DMS53 (cell line): ENCODE data around the gene MBD3L2B.

Experiments
- DNase-seq: peaks from one replicate; lab custom pipeline; 2025; lab: John Stamatoyannopoulos, UW

MBD3L2B gene

GRCh38 chr19:7010722-7011593 is 10.3 kb downstream of the MBD3L2B start:
- DNase-seq, result no peak

DNA sequence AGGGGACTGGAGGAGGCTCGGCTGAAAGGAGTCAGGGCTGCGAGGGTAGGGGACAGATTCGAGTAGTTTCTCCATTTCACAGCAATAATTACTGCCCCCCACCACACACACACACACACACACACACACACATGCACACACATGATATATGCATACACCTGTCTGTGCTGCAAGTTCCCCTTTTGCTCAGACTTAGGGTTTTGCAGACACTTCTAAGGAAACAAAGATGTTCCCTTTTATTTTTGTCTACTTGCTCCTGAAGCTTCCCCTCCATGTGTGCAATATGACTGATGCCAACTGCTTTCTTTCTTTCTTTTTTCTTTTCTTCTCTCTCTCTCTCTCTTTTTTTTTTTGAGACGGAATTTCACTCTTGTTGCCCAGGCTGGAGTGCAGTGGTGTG is 13.4 kb downstream of the MBD3L2B start:
- DNase-seq, result no peak

GRCh38 chr19:7006135-7006704 is 15.0 kb downstream of the MBD3L2B start:
- no peak for DNase-seq

DNA sequence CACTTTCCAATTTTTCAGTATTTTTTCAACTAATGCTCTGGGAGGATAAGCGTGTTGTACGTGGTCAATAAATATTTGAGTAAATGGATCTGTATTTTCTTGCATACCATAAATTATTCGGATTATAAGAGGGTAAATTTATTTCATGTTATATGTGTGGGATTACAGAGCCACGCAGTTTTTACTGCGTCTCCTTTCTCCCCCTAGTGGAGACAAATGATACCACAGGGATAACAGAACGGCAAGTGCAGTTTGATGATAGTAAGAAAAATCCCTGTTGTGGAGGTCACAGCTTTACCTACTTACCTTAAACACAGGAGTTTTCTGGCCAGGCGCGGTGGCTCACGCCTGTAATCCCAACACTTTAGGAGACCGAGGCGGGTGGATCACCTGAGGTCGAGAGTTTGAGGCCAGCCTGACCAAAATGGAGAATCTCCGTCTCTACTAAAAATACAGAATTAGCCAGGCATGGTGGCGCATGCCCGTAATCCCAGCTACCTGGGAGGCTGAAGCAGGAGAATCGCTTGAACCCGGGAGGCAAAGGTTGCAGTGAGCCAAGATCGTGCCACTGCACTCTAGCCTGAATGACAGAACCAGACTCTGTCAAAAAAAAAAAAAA is 16.8 kb downstream of the MBD3L2B start:
- DNase-seq, result no peak

GRCh38 chr19:7000816-7001215 is 20.4 kb downstream of the MBD3L2B start:
- no peak for DNase-seq

GRCh38 chr19:7000333-7000732 is 20.9 kb downstream of the MBD3L2B start:
- no peak for DNase-seq

DNA sequence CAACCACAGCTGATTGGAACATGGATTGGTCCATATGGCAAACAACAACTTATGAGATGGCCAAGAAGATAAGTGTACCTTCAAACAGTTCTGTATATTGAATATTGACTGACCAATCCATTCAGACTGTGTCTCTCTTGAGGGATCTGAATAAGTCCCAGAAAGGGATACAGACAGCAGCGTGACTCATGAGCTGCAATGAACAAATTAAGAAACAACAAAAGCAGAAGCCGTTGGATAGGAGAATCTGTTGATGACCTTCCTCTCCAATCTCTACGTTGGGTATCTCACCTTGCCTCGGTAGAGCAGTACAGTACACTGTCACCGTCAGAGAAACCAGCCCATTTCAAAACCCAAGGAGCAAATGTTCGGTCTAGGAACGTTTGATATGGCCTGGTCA is 21.3 kb downstream of the MBD3L2B start:
- no peak for DNase-seq

DNA sequence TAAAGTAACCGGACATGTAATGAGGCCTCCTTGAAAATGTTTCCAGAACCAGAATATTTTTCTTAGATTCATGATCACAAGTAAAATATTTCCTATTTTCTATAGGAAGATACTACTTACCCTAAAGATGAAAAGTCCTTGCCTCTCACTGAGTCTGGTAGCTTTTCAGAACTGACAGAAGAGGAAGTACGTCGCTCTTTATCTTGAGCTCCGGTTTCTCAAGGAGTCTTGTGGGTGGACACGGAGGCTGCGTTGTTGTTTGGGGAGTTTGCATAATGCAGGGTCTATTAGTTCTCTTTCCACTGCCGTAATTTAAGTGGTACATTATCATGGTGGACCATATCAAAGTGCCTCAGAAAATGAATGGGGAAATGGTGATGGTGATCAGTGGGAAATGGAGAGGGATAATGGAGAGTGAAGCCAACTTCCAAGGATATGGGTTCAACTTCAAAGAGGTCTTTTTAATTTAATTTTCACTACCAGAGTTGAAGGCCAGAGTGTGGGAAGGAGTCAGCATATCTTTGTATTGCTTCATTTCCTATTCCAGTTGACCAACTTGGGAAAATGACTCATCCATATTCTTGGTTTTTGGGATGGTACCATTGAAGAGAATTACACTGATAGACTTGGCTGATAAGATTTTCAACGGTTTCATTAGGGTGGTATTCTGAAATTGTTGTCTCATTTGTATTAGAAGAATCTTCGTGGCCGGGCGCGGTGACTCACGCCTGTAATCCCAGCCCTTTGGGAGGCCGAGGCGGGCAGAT is 23.4 kb downstream of the MBD3L2B start:
- DNase-seq, result no peak

DNA sequence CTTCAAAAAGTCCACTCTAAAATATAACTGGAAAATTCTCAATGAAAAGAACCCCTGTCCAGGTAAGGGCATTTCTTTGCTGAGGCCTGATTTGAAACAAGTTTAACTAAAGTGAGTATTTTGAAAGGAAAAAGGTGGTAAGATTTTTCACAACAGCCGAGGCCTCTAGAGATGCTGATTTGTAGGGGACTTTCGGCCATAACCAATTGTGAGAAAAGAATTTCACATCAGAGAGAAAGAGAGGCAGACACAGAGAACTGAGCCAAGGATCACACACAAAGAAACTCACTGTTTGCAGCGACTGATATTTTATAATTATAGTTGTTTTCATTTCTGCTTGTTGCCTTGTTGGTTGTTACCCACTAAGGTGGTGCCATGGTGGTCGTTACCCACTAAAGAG is 24.4 kb downstream of the MBD3L2B start:
- DNase-seq, result no peak

DNA sequence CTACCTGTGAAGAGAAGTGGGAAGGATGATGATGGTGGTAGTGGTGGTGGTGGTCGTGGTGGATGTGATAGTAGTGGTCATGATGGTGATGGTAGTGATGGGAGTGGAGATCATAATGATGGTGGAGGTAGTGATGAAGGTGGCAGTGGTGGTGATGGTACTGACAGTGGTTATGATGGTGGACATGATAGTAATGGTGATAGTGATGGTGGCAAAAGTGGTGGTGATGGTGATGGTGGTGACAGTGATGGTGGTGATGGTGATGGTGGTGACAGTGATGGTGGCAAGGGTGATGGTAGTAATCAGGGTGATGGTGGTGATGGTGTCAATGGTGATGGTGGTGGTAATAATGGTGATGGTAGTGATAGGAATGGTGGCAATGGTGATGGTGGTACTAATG is 26.2 kb downstream of the MBD3L2B start:
- no peak for DNase-seq

DNA sequence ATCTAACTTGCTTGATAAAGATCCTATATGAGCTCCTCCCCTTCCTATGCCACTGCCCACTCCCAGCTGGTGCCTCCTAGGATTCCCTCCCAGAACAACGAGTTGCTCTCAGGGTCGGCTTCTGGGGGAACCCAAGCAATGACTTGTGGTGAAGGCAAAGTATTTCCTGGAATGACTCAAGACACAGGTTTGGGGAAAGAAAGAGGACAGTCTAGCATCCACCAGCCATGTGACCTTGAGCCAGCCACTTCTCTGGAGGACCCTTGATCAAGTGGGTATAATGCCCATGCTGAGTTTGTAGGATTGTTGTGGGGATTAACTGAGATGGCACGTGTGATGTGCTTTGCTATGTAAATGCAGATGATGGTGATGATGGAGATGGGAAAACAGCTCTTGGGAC is 33.0 kb downstream of the MBD3L2B start:
- DNase-seq, result no peak

- no peak for DNase-seq
These were observed 33.4 kb downstream of the MBD3L2B start for GRCh38 chr19:6987850-6988249.

- DNase-seq, result no peak
These were observed 37.8 kb downstream of the MBD3L2B start for GRCh38 chr19:6983448-6983847.

DNA sequence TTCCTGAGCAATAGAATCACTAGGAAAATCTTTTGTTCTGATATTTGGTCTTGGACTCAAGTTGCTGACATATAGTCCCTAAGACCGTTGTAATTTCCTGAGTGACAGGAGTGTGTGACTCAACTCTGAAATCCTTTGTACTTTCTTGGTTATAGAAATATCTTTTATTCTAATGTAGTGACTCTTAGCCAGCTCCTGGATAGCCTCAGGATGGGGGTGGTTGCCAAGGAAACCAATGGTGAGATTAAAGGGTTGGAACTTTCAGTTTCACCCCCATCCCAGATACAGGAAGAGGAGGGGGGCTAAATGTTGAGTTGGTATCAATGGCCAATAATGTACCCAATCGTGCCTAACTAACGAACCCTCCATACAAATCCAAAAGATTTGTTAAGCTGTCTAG is 41.8 kb downstream of the MBD3L2B start:
- DNase-seq, result no peak

DNA sequence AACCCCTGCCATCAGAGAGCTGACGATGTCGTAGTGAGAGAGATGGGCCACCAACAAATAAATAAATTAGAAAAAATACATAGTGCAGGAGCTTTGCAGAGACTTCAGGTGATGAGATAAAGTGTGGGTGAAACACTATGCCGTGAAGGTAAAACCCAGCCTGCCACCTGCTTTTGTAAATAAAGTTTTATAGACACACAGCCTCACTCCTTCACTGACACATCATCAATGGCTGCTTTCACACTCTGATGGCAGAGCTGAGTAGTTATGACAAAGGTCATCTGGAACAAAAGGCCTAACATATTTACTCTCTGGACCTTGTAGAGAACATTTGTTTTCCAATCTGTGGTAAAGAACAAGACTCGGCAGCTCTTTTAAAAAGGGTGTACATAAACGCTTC is 45.0 kb downstream of the MBD3L2B start:
- DNase-seq, result no peak

GRCh38 chr19:6971366-6971765 is 49.9 kb downstream of the MBD3L2B start:
- no peak for DNase-seq

GRCh38 chr19:6970443-6970842 is 50.8 kb downstream of the MBD3L2B start:
- DNase-seq, result no peak

- DNase-seq, result no peak
These were observed 51.2 kb downstream of the MBD3L2B start for GRCh38 chr19:6970021-6970420.

DNA sequence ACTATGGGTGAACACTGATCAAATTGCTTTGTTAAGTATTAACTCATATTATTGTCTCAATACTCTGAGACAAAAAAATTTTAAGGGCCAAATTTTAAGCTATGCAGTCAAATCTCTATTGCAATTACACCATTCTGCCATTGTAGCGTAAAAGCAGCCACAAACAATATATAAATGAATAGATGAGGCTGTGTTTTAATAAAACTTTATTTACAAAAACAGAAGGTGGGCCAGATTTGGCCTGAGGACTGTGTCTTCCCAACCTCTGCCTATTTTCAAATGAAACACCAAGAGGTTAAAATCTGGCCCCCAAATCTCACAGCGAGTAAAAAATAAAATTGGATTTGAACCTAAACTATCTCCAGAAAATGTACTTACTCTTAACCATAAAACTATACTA is 51.7 kb downstream of the MBD3L2B start:
- DNase-seq, result no peak
